ENCODE measurements around the gene KCNQ2.

KCNQ2 gene

DNA sequence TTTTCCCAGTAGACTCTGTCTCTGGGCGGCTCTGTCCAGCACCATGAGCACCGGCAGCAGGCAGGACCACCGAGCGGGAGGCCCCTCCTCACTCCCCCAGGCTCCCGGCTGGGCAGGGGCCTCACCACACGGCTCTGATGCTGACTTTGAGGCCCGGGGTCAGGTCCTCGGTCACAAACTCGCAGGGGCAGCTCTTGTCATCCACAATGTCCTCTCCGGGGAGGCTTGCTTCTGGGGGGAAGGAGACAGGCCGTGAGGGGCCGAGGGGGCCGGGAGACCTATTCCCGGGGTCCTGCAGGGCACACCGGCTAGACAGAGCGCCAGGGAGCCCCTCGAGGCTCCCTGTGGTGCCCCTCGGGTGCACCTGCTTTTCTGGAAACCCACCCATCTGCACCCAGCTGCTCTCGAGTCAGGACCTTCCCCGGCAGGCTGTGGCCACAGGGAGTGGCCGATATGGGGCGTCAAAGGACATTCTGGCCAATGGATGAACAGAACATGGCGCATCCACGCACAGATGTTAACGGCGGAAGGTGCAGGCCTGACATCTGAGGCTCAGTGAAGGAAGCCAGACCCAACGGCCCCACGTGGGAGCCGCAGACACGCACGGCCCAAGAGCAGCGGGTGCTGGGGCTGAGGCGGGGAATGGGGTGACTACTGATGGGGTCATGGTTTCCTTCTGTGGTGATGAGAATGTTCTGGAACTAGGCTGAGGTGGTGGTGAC, 58.3 kb downstream of the KCNQ2 start:
- DNase-seq = no peak

DNA sequence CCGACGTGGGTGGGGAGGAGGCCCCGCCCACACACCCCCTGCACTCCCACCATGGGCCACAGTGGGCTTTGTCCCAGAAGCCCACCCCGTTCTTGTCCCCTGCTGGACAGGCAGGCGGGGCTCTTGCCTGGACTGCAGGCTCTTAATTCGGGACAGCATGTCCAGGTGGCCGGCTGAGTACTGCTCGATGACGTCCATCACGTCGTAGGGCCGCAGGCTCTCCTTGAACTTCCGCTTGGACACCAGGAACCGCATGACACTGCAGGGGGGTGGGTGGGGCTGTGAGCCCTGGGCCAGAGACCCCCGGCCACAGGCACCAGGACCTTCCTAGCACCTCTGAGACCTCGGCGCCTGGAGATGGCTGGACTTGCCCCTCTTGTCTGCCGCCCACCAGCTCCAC, 59.1 kb downstream of the KCNQ2 start:
- no peak for DNase-seq

DNA sequence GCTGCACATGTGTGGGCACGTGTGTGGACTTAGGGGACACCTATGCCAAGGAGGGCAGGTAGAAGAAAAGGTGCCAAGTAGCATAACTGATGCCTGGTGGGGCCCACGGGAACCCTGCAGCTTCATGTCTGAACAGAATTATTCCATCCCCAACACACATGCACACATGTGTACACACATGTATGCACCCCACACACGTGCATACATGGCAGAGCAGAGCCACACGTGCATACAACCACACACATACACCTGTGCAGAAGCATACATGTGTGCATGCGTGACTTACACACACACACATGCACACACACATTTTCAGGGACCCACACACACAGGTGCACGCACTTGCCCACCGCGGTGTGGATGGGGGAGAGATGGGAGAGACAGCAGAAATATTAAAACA, 59.6 kb downstream of the KCNQ2 start:
- no peak for DNase-seq

DNA sequence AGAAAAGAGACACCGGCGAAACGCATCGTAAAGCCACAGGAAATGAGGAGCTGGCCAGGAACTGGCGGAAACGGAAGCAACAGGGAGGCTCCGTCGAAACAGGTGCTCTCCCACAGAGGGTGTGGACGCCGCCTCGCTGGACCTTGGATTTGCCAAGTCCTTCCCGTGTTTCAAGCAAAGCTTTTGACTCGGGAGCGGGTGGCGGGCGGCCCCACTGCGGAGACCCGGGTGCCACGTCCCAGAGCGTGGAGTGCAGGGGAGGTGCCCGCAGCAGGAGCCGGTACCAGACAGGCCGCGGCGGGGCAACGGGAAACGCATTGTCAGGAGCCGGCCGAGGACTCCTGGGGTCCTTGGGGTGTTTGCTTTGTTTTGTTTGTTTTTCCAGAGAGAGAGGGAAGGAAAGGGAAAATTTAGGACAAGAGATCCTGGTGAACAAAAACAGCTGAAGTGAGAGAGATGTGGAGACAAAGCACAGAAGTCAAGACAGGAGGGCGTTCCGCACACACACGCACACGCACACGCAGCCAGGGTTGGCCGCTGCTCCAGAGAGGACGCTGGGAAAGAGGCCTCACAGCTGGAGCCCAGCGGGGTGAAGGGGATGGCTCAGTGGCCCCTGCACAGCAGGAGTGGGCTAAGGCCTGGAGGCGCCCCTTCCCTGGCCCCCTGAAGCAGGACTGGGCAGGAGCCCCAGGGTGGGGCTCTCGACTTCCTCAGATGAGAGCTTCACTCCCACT, 60.4 kb downstream of the KCNQ2 start:
- DNase-seq = no peak

DNA sequence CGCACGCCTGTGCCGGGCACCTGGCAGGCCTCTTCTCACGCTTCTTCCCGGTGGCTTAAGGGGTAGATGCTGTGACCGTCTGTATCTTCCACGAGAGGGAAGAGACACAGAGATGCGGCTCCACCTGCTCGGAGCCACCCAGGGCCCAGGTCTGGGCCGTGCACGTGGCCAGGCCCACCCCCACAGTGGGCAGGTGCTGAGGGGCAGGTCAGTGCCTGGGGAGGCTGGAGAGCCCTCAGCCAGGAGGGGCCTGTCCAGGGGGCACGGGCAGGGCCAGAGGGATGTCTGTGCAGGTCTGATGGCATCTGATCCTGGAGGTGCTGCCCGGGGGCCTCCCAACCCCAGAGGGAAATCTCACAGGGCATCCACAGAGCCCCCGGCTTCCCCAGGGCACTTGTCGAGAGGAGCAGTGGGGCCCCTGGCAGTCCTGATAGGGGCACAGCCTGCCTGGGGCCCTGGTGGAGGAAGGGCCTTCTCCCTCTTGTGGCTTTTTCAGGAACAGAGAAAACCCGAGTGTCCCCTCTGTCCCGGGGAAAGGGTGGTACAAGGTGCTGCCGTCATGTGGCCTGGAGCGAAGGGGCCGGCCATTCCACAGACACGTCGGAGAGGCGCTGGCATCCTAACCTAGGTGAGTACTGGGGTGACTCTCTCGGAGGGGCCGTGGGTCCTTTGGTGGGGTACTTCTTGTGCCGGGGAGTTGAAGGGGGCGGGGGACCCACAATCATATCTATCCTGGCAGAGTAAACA, 61.1 kb downstream of the KCNQ2 start:
- DNase-seq = no peak

DNA sequence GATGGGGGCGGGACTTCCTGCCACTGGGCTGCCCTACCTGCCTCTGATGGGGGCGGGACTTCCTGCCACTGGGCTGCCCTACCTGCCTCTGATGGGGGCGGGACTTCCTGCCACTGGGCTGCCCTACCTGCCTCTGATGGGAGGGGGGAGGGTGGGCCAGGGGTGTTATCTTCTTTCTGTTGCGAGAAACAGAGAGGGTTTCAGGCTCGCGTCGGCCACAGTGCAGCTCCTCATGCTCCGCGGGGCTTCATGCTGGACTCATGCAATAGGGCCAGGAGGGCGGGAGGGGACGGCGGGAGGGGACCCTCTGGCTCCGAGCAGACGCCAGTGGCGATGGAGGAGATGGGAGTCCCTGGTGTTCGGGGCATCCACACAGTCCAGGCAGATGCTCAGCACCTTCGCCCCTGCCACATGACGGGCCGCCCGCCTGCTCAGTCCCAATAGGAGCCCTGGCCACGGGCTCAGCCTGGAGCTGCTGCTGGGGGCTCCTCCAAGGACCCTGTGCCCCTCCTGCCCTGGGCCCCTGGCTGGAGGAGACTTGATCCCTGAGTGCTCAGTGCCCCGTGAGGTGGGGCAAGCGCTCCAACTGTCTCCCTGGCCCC, 62.5 kb downstream of the KCNQ2 start:
- no peak for DNase-seq

DNA sequence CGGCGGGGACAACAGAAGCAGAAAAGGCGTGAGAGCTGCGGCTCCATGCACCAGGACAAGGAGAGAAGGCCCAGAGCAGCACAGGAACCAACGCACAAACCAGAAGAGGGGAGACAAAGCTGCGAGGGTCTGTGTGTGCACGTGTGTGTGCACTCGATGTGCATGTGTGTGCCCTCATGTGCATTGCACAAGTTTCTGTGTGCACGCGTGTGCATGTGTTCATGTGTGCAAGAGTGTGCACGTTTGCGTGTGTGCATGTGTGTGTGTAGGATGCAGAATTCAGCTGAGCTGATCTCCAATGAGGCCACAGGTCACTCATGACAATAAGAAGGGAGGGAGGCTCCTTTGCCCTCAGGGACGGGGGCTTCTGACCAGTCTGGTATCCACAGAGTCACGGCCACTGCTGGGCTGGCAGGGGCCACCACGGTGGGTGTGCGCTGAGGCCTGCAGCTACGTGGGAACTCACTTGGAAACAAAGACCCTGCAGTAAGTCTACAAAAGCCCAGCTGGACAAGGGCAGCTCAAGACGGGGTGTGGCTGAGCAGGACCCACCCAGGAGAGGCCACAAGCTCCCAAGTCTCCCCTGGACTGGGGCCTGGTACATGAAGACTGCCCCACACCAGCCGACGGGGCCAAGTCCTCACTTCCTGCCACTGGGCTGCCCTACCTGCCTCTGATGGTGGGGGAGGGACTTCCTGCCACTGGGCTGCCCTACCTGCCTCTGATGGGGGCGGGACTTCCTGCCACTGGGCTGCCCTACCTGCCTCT, 63.2 kb downstream of the KCNQ2 start:
- DNase-seq = peak in 1 of 2 experiments; percentile 39

DNA sequence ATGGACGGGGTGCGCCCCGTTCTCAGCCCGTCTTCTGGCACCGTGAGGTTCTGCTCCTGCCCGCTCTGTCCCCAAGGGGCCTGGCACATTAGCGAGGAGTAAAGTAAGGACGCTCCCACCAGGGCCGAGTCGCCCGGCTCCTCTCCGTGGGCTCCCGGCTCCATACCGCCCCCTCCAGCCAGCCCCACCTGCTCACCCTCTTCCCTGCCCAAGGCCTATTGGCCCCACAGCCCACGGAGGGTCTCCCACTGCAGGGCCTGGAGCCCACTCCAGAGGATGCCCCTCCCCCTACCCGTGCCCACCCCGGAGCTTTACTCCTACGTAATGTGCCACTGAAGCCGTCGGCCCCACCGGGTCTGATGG, 63.8 kb downstream of the KCNQ2 start:
- DNase-seq = no peak

DNA sequence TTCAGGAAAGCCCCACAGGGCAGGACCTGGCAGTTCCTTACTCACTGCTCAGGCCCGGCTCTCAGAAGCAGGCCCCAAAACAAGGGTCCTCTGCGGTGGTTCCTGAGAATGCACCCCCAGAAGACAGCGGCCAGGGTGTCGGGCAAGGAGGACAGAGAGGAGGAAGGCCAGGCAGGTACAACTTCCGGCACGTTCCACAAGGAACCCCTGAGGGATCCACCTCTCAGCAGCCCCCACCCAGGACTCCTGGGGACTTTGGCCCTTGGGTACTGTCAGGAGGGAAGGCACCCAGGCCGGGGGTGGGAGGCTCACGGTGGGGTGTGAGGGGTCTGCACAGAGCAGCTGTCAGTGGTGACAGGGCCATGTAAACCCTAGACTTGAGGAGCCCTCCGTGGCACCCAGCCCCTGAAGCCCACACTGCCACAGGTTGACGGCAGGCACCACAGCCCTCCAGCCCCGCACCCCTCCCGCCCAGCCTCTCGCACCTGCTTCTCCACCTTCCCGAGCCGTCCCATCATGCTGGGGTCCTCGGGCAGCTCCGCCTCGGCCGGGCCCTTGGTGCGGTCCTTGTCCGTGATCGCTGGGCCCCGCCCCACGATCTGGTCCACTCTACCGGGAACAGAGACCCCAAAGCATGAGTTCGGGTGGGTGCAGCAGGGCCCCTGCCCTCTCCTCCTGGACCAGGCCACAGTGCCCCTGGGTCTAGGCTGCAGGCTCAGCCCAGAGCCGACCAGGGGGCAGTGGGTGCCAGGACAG, 64.3 kb downstream of the KCNQ2 start:
- no peak for DNase-seq

DNA sequence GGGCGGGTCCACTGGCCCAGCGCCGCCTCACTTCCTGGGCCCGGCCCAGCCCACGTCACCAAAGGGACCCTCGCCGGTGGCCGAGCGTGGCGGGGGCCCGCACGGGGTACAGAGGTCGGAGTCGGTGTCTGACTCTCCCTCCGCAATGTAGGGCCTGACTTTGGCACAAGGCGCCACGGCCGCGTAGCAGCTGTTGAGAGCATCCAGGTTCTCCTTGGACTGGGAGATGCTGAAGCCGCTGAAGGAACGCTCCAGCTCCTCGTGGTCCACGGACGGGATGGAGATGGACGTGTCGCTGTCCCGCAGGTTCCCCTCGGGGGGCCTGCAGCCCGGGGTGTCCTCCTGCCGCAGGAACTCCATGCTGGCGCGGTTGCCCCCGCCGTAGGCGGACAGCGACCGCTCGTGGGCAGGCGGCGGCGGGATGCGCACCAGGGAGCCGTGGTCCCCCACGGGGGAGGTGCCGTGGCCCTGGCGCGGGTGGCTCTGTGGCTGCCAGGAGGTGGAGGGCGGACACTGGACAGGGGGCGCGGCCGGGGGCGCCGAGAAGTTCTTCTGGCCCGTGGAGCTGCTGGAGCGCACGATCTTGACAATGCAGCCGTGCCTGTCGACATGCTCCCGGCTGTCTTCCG, 65.7 kb downstream of the KCNQ2 start:
- DNase-seq = no peak

DNA sequence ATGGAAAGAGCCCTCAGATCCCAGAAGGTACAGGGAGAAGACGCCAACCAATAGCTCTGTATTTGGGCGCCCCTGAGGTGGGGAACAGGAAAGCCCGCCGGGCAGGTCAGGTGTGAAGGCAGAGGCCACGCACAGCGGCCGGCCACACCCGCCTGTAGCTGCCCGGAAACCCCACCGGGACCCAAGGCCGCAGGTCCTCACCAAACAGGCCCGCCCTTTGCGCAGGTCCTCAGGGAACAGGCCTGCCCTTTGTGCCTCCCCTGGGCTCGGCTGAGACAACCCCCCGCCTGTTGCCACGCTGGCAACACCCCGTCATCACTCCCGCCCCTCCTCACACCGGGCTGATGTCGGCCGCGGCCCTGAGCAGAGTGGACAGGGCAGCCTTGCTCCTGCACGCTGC, 66.4 kb downstream of the KCNQ2 start:
- no peak for DNase-seq

DNA sequence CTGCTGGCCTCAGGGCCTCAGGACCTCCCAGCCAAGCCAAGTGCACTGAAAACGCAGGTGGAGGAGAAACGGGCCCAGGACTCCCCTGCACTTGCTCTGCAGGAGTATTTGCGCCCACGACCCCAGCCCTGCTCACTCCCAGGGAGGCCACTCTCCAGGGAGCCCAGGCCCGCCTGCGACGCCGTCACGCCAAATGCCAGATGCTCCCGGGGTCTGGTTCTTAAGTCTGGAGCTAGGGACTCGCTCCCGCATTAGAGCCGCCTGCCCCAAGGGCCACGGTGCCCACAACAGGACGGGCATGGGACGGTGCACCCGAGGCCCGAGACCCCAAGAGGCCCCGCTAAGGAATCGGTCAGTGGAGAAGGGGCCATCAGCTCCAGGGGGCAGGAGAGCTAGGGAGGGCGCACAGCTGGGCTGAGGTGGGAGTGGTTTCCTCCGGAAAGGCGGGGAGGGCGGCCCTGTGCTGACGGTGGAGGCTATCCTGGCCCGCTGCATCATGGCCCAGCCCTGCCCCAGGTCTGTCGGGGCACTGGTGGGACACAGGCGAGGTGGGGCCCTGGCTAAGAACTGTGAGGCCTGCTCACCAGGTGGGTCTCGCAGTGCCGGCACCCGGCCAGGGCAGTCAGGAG, 67.2 kb downstream of the KCNQ2 start:
- no peak for DNase-seq

DNA sequence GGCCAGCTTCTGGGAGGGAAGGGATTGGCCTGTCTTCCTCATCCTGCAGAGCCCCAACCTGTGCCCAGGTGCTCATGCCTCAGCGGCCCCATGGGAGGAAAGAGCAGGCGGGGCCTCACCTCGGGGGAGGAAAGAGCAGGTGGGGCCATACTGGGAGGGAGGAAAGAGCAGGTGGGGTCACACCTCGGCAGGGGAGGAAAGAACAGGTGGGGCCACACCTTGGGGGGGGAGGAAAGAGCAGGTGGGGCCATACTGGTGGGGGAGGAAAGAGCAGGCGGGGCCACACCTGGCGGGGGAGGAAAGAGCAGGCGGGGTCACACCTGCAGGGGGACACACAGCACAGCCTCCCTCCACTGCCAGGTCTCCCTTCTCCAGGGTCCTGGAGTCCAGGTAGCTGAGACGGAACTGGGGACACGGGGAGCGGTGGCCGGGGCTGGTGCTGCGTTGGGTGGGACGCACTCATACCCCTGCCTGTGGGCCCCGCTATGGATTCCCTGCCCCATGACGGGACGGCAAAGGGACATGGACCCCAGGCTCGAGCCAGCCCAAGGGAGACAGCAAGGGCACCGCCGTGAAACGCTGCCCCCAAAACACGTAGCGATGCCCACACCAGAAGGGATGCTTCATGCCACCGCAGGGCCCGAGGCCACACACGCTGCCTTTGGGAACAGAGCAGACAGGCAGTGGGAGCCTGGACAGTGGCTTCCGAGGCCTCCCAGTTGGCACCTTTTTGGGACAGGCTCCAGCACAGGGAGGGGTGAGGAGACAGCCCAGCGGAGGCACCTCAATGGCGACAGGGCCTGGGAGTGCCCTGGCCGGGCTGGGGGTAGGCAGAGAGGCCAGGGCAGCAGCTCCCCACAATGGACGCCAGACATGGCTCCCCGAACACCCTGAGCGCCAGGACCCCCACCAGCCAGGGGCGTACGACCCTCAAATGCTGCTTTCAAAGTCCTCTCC, 68.0 kb downstream of the KCNQ2 start:
- DNase-seq = peak in 1 of 2 experiments; percentile 78

DNA sequence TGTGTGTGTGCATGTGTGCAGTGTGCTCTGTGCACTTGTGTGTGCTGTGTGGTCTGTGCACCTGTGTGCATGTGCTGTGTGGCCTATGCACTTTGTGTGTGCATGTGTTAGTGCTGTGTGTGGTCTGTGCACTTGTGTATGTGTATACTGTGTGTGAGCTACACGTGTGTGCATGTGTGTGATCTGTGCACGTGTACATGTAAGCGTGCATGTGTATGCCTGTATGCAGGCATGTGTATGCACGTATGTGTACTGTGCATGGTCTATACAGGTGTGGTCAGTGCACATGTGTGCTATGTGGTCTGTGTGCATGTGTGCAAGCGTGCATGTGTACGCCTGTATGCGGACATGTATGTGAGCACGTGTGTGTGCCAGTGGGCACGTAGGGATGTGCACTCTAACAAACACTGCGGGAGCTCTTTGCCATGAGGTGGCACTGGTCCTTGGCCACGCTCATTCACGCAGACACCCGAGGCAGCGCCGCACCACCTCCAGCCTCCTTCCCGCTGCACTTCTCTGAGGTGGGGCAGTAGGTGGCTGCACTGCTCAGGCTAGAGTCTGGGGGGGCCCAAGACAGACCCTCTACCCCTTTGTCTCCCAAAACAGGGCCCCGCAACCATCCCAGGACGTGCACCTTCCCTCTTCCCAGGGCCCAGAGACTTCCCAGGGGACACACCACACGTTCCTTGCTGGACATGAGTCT, 68.9 kb downstream of the KCNQ2 start:
- no peak for DNase-seq

DNA sequence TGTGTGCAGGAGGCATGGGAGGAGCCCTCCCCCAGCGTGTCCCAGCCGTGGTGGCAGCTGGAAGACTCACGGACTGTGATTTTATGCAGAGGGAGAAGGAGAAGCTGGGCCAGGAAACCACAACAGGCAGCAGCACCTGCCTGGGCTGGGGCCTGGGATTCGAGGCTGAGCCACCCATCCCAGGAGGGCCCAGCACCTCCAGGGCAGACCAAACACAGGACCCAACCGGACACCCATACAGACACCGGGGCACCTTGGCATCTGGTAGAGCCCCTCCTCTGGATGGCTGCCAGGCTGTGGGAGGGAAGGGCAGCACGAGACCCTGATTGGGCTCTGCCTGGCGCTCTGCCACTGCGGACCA, 69.6 kb downstream of the KCNQ2 start:
- DNase-seq = no peak

DNA sequence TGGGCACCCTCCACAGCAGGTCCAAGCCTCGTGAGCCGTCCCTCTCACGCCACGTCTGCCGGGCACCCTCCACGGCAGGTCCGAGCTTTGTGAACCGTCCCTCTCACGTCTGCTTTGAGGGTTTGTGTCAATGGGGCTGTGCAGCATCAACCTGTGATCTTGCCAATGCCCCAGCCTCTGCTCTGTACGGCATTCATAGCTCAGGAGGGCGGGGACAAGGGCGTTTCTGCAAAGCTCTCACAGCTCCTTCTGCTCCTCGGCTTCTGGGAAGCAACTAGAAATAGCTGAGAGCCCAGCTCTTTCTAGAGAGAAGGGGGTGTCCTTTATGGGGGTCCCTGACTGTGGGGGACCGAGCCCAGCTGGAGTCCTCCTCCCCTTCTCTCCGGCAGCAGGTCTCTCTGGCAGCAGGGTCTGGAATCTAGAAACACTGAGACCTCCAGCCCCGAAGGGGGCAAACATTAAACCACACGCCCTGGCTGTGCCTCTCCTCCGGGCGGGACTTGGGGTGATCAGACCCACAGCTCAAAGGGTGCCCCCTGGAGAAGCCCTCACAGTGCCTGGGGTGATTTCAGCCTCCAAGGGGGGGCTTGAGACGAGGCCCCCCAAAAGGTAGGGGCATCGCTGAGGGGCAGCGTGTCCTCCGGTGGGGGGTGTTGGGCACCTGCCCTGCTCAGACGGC, 70.1 kb downstream of the KCNQ2 start:
- peak in 1 of 2 experiments; percentile 52 for DNase-seq

DNA sequence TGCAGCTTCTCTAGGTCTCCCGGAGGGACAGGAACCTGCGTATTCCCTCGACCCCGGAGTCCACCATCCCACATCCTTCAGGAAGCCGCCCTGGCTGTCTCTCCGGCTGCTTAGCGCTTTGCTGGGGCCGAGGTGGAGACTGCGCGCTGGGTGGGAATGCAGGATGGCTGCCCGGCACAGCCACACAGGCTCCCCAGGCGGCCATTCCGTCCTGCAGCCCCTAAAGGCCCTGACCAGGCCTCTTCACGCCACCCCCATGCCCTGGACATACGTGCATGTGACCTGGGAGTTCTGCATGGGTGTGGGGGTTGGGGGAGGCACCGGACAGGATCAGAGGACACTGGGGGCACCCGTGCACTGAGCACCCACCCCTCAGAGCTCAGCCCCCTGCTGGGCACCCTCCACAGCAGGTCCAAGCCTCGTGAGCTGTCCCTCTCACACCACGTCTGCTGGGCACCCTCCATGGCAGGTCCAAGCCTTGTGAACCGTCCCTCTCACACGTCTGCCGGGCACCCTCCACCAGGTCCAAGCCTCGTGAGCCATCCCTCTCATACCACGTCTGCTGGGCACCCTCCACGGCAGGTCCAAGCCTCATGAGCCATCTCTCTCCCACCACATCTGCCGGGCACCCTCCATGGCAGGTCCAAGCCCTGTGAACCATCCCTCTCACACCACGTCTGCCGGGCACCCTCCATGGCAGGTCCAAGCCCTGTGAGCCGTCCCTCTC, 70.9 kb downstream of the KCNQ2 start:
- no peak for DNase-seq

All from NCI-H526 (cell line).